PC-9 (cell line): Measurements from ENCODE around the gene PRSS21. TPM values are rescaled to one million over a fixed set of nuclear protein-coding genes. Genes with fewer than 3 reads are reported as not detected.

ENCODE experiments used
- BruUV-seq: library from RNA; stranded (reverse); fragments of 400-500 nt; replicated peaks from 2 replicates; lab custom pipeline; 2021; lab: Mats Ljungman, UMichigan
- CTCF ChIA-PET: fragments of 300-600 bp; sonication (Branson Sonifier 250); formaldehyde crosslinking; loops from one replicate; lab custom pipeline; 2022; ENCODE audit warnings: antibody characterized with exemption; lab: Charles Lee
- POLR2A ChIA-PET: fragments of 300-600 bp; sonication (Branson Sonifier 250); formaldehyde crosslinking; loops from one replicate; lab custom pipeline; 2022; ENCODE audit warnings: antibody characterized with exemption; ENCODE audit not compliant: unreplicated experiment; lab: Charles Lee
- DNase-seq, 2 experiments: peaks; one replicate each; pipeline versions ENCODE4 v3.0.0 to v3.0.0-alpha.2; 2015 to 2022; ENCODE audit warnings: mixed read lengths in 1 of 2
- H2AFZ ChIP-seq: fragments of 200-600 bp; sonication (generic); 2 replicates; pipeline ENCODE4 v1.8.1; 2017; ENCODE audit warnings: antibody characterized with exemption
- H3F3A ChIP-seq: fragments of 200-600 bp; sonication (generic); 2 replicates; pipeline ENCODE4 v1.8.1; 2017; ENCODE audit warnings: antibody characterized with exemption, mild to moderate bottlenecking, low read depth; ENCODE audit not compliant: insufficient read depth
- H3K27ac ChIP-seq: fragments of 200-600 bp; sonication (generic); 2 replicates; pipeline ENCODE4 v1.6.1; 2016; ENCODE audit warnings: mixed run types
- H3K27me3 ChIP-seq: fragments of 200-600 bp; sonication (generic); 2 replicates; pipeline ENCODE4 v1.6.1; 2016; ENCODE audit warnings: low read depth, mixed run types; ENCODE audit not compliant: insufficient read depth
- H3K36me3 ChIP-seq: fragments of 200-600 bp; sonication (generic); 2 replicates; pipeline ENCODE4 v1.6.1; 2016; ENCODE audit warnings: low read depth, mixed run types
- H3K4me1 ChIP-seq: fragments of 200-600 bp; sonication (generic); replicated peaks from 2 replicates; pipeline ENCODE4 v1.6.1; 2016; ENCODE audit warnings: mixed run types; ENCODE audit not compliant: insufficient read depth
- H3K4me2 ChIP-seq: fragments of 200-600 bp; sonication (generic); 2 replicates; pipeline ENCODE4 v1.6.1; 2017; ENCODE audit warnings: mixed run types
- H3K4me3 ChIP-seq: fragments of 200-600 bp; sonication (generic); 2 replicates; pipeline ENCODE4 v1.6.1; 2016; ENCODE audit warnings: mixed run types
- H3K79me2 ChIP-seq: fragments of 200-600 bp; sonication (generic); 2 replicates; pipeline ENCODE4 v1.6.1; 2017; ENCODE audit warnings: low read depth, mixed run types
- H3K9me2 ChIP-seq: fragments of 200-600 bp; sonication (generic); 2 replicates; pipeline ENCODE4 v1.8.1; 2017; ENCODE audit warnings: mild to moderate bottlenecking; ENCODE audit not compliant: insufficient read depth
- H3K9me3 ChIP-seq: fragments of 200-600 bp; sonication (generic); 2 replicates; pipeline ENCODE4 v1.8.1; 2016; ENCODE audit warnings: low read depth; ENCODE audit not compliant: insufficient read depth
- H4K20me1 ChIP-seq: fragments of 200-600 bp; sonication (generic); 2 replicates; pipeline ENCODE4 v1.8.1; 2017; ENCODE audit not compliant: insufficient read depth
- EZH2 ChIP-seq: fragments of 200-600 bp; sonication (generic); IDR thresholded peaks from 2 replicates; pipeline ENCODE4 v1.8.0; 2017; ENCODE audit warnings: antibody characterized with exemption, low read depth
- intact Hi-C: fragments of 100-400 bp; cut with micrococcal nuclease; formaldehyde crosslinking; loops from one replicate; pipeline ENCODE4 v1.10.0; 2022; ENCODE audit not compliant: unreplicated experiment
- total RNA-seq: library from RNA; stranded (reverse); gene quantifications from 2 replicates; pipeline ENCODE4 v1.2.3, GENCODE V29; 2021
- TF ChIP-seq, protein P1 (sequence below): fragments of 200-600 bp; sonication (generic); conservative IDR thresholded peaks from 2 replicates; pipeline ENCODE4 v1.6.1; 2017; ENCODE audit warnings: mixed run types, antibody characterized with exemption, mild to moderate bottlenecking, moderate library complexity

Gene PRSS21
- total RNA-seq, 1 experiment from 2014 or later: 61.2 TPM

- Histone ChIP-seq H3K27ac (peak within 1 kb of the TSS; percentile 95), H3K9me2 (no peaks in the 10 kb centered on the region), H3F3A (peaks cover 43% of the 10 kb centered on the region; the same call in 1 of the 2 replicates), H3K4me2 (peak within 1 kb of the TSS; percentile 85), H3K79me2 (peaks cover 37% of the 10 kb centered on the region), H3K9me3 (peaks cover 14% of the 10 kb centered on the region), H3K4me3 (peak within 1 kb of the TSS; percentile 99), H2AFZ (no peak within 1 kb of the TSS), H4K20me1 (peaks cover 5% of the 10 kb centered on the region), H3K4me1 (peaks cover 14% of the 10 kb centered on the region), H3K27me3 (no peaks in the 10 kb centered on the region), H3K36me3 (peaks cover 30% of the 10 kb centered on the region)
- peak; percentile 88 to 98 for DNase-seq
- TF ChIP-seq, protein P1, sequence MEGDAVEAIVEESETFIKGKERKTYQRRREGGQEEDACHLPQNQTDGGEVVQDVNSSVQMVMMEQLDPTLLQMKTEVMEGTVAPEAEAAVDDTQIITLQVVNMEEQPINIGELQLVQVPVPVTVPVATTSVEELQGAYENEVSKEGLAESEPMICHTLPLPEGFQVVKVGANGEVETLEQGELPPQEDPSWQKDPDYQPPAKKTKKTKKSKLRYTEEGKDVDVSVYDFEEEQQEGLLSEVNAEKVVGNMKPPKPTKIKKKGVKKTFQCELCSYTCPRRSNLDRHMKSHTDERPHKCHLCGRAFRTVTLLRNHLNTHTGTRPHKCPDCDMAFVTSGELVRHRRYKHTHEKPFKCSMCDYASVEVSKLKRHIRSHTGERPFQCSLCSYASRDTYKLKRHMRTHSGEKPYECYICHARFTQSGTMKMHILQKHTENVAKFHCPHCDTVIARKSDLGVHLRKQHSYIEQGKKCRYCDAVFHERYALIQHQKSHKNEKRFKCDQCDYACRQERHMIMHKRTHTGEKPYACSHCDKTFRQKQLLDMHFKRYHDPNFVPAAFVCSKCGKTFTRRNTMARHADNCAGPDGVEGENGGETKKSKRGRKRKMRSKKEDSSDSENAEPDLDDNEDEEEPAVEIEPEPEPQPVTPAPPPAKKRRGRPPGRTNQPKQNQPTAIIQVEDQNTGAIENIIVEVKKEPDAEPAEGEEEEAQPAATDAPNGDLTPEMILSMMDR: no peak
- no peak for TF ChIP-seq EZH2
- BruUV-seq: TSS peak; percentile 86
- intact Hi-C loops: loop anchor here (1.0 to 5.0 kb wide), 4 partner anchors 22 to 81 kb away; partner anchors contain the start of genes ELOB, PRSS21 and ZG16B
- ChIA-PET CTCF (interaction anchor here (0.6 to 1.1 kb wide), 3 partner anchors 16 to 62 kb away, joined by 4 to 11 read pairs (median 4); no protein-coding TSS in a partner anchor), POLR2A (interaction anchor here (0.6 kb wide), 2 partner anchors 80 to 184 kb away, joined by 3 read pairs; no protein-coding TSS in a partner anchor)
These were observed 40.6 kb downstream of the PRSS21 start, which contains the start of gene PRSS22 for GRCh38 chr16:2857451-2858244. PRSS22 (minus strand) TSS chr16:2858170; CDS start chr16:2858104, 66 bp downstream.

- Histone ChIP-seq H3K79me2 (peaks cover 37% of the 10 kb centered on the region), H3K36me3 (peaks cover 28% of the 10 kb centered on the region), H3K4me3 (peak overlapping the region; percentile 99), H4K20me1 (peaks cover 5% of the 10 kb centered on the region), H3K27me3 (no peaks in the 10 kb centered on the region), H3K9me3 (peaks cover 14% of the 10 kb centered on the region), H2AFZ (no peak overlapping the region), H3K4me2 (peak overlapping the region; percentile 85), H3F3A (peaks cover 37% of the 10 kb centered on the region; the same call in 1 of the 2 replicates), H3K9me2 (no peaks in the 10 kb centered on the region), H3K27ac (peak overlapping the region; percentile 95), H3K4me1 (peaks cover 14% of the 10 kb centered on the region)
- peak; percentile 97 to 99 for DNase-seq
- intact Hi-C loops: loop anchor here (1.0 to 5.0 kb wide), 4 partner anchors 23 to 82 kb away; partner anchors contain the start of genes ELOB, PRSS21 and ZG16B
- CTCF ChIA-PET: interaction anchor here (1.0 to 1.1 kb wide), 2 partner anchors 10 to 63 kb away, joined by 4 read pairs; no protein-coding TSS in a partner anchor
- POLR2A ChIA-PET: interaction anchor here (0.5 to 0.6 kb wide), 6 partner anchors 47 to 1491 kb away, joined by 3 to 5 read pairs (median 4); partner anchors contain the start of gene AMDHD2
- TF ChIP-seq, protein P1: peak; percentile 44; the same call in 1 of the 2 replicates
- no peak for TF ChIP-seq EZH2
- no TSS peak for BruUV-seq
These were observed 41.4 kb downstream of the PRSS21 start for GRCh38 chr16:2858245-2859025.
